Cardiac muscle cell (in vitro differentiated cells and primary cell): ENCODE data around the gene C10orf67. TPM values are rescaled to one million over a fixed set of nuclear protein-coding genes. Genes with fewer than 3 reads are reported as not detected.
"Not testable (repeated sequence)": the region's sequence is repeated elsewhere in the genome, so short reads cannot be mapped to it uniquely, and the experiment has no call there.

Experiments
- DNase-seq, 2 donors: peaks; one replicate each; pipeline versions ENCODE4 v3.0.0 to v3.0.0-alpha.2; 2010 to 2017; ENCODE audit warnings: low read depth in 1 of 2, low spot score in 1 of 2
- H3K27ac ChIP-seq: fragments of 200-600 bp; sonication (generic); 2 replicates; pipeline ENCODE4 v1.5.1; 2016
- H3K27me3 ChIP-seq: fragments of 200-600 bp; sonication (generic); 2 replicates; pipeline ENCODE4 v1.6.0; 2016; ENCODE audit warnings: control low read depth
- H3K36me3 ChIP-seq: fragments of 200-600 bp; sonication (generic); 2 replicates; pipeline ENCODE4 v1.5.1; 2016; ENCODE audit warnings: control low read depth
- H3K4me1 ChIP-seq: fragments of 200-600 bp; sonication (generic); 2 replicates; pipeline ENCODE4 v1.8.1; 2017; ENCODE audit warnings: low read depth, mild to moderate bottlenecking, mixed run types
- H3K4me3 ChIP-seq: fragments of 200-600 bp; sonication (generic); 2 replicates; pipeline ENCODE4 v1.5.1; 2016; ENCODE audit warnings: mild to moderate bottlenecking
- H3K9me3 ChIP-seq: fragments of 200-600 bp; sonication (generic); 2 replicates; pipeline ENCODE4 v1.5.1; 2017; ENCODE audit warnings: low read depth, mild to moderate bottlenecking, control low read depth
- polyA plus RNA-seq: library from polyadenylated mRNA; unstranded; fragments of >200 nt; fragmentation: Nextera tagmentation; extraction: Ambion mirVana; gene quantifications from 2 replicates; pipeline ENCODE4 v1.2.1, GENCODE V29; 2016
- total RNA-seq: library from RNA; depleted of rRNA; stranded (reverse); fragments of >200 nt; gene quantifications from 2 replicates; pipeline ENCODE4 v1.2.3, GENCODE V29; 2016
- TF ChIP-seq, protein P1 (sequence below): IDR thresholded peaks from 2 replicates; pipeline ENCODE4 v1.5.1; 2012; ENCODE audit warnings: low read depth, mild to moderate bottlenecking, low read length

C10orf67 gene
- 0.11 and 0.33 TPM in 2 replicates for total RNA-seq
- polyA plus RNA-seq, result 0.16 TPM in 1 of 2 replicates, not detected in the other

DNA sequence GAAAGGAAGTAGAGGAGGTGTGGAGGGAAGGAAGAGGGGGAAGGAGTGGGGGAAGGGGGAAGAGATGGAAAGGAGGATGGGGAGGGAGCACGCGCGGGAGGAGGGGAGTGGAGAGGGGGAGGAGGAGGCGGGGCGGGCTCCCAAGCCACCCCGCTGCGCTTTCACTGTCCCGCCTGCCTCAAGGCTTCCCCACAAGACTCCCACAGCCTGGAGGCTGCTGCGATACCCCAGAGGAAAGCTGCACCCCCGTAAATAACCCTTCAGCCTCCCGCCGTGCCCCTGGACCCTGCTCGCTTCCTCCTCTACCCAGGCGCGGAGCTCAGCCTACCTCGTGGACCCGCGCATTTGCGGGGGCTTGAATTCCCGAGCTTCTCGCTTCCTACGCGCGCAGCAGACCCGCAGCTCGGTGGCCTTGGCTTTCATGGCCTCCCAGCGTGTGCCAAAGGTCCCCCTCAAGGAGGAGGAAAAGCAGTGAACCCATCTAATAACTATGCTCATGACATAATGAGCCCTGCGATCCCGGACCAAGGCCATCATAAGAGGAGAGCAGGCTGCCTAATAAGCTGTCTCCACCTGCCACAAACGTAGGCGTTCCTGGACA, at the start of gene C10orf67:
Gene C10orf67 (minus strand): TSS at position 557 of the 601 bp plus-strand sequence. CDS start 23 bp downstream, at position 534.
- no peak within 1 kb of the TSS for H3K27ac ChIP-seq
- H3K36me3 ChIP-seq, result no peaks in the 10 kb centered on the region
- peak; percentile 41 to 82 for DNase-seq

DNA sequence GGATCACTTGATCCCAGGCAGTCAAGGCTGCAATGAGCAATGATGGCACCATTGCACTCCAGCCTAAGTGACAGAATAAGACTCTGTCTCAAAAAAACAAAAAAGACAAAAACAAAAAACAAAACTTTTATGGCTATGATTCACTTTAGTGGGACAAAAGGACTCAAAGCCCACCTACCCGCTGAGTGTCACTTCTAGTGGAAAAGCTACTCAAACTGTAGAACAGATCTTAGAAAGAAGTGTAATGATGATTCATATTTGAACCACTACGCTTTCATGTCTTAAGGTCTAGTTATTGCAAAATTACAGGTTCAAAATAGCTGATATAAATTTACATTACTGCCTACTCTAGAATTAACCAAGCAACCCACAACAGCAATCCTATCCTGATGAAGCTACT, 47.2 kb upstream of the C10orf67 start:
- Histone ChIP-seq H3K4me3 (no peak overlapping the region), H3K9me3 (no peaks in the 10 kb centered on the region), H3K27ac (no peak overlapping the region), H3K4me1 (no peaks in the 10 kb centered on the region), H3K27me3 (no peaks in the 10 kb centered on the region), H3K36me3 (no peaks in the 10 kb centered on the region)
- DNase-seq, result no peak
- TF ChIP-seq, protein P1, sequence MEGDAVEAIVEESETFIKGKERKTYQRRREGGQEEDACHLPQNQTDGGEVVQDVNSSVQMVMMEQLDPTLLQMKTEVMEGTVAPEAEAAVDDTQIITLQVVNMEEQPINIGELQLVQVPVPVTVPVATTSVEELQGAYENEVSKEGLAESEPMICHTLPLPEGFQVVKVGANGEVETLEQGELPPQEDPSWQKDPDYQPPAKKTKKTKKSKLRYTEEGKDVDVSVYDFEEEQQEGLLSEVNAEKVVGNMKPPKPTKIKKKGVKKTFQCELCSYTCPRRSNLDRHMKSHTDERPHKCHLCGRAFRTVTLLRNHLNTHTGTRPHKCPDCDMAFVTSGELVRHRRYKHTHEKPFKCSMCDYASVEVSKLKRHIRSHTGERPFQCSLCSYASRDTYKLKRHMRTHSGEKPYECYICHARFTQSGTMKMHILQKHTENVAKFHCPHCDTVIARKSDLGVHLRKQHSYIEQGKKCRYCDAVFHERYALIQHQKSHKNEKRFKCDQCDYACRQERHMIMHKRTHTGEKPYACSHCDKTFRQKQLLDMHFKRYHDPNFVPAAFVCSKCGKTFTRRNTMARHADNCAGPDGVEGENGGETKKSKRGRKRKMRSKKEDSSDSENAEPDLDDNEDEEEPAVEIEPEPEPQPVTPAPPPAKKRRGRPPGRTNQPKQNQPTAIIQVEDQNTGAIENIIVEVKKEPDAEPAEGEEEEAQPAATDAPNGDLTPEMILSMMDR, result no peak

More for the DNA sequence above, at the start of gene C10orf67:
- Histone ChIP-seq H3K27me3 (no peaks in the 10 kb centered on the region), H3K4me1 (peaks cover 21% of the 10 kb centered on the region), H3K9me3 (no peaks in the 10 kb centered on the region), H3K4me3 (peak within 1 kb of the TSS; percentile 28)
- TF ChIP-seq, protein P1, result no peak

DNA sequence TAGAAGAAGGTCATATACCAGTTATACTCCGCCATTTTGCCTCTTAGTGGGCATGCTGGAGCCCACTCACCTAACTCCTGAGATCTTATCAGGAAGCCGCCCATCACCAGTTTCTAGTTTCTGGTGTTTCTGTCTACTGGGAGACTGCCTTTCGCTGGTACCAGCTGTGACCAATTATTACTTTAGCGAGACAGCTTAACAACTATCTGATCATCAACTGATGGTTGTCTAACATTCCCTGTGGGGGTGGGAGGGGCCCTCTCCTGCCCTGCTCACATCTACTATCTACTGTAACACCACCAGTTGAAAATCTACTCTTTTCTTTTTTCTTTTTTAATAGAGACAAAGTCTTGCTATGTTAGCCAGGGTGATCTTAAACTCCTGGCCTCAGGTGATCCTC, 46.2 kb upstream of the C10orf67 start:
- Histone ChIP-seq H3K9me3 (no peaks in the 10 kb centered on the region), H3K27me3 (no peaks in the 10 kb centered on the region), H3K36me3 (no peaks in the 10 kb centered on the region), H3K4me1 (no peaks in the 10 kb centered on the region), H3K27ac (no peak overlapping the region), H3K4me3 (no peak overlapping the region)
- no peak for DNase-seq
- TF ChIP-seq, protein P1, result no peak

DNA sequence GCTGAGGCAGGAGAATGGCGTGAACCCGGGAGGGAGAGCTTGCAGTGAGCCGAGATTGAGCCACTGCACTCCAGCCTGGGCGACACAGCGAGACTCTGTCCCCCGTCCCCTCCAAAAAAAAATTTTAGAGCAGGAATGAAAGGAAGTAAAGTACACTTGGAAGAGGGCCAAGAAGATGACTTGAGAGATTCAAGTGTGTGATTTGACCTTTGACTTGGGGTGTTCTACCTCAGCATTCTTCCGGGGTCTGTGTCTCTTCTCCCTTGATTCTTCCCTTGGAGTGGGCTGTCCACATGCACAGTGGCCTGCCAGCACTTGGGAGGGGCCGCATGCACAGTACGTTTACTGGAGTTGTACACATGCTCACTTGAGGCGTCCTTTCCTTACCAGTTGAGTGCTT, 45.8 kb upstream of the C10orf67 start:
- H3K27ac ChIP-seq, H3K4me1 ChIP-seq, H3K4me3 ChIP-seq, DNase-seq, H3K36me3 ChIP-seq, H3K9me3 ChIP-seq, H3K27me3 ChIP-seq: not testable (repeated sequence)

DNA sequence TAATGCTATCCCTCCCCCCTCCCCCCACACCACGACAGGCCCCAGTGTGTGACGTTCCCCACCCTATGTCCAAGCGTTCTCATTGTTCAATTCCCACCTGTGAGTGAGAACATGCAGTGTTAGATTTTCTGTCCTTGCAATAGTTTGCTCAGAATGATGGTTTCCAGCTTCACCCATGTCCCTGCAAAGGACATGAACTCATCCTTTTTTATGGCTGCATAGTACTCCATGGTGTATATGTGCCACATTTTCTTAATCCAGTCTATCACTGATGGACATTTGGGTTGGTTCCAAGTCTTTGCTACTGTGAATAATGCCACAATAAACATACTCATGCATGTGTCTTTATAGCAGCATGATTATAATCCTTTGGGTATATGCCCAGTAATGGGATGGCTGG, 42.9 kb upstream of the C10orf67 start:
- not testable (repeated sequence) for H3K4me1 ChIP-seq, H3K36me3 ChIP-seq, H3K9me3 ChIP-seq, H3K4me3 ChIP-seq, H3K27me3 ChIP-seq, H3K27ac ChIP-seq, DNase-seq

DNA sequence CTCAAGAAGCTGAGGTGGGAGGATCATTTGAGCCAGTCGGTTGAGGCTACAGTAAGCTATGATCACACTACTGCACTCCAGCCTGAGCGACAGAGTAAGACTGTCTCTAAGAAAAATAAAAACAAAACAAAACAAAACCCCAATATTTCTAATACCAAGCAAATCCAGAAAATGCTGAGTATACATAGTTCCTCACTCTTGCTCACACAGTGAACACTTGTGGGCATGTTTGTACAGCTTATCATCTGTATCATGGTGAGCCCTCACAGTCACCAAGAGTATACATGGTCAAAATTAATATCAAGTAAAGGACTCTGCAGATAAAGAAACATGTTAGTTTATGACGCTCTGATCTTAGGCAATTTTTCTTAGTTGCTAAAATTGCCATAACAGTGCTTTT, 41.5 kb upstream of the C10orf67 start:
- no peak for DNase-seq
- TF ChIP-seq, protein P1, result no peak
- H3K9me3 ChIP-seq, result no peaks in the 10 kb centered on the region

DNA sequence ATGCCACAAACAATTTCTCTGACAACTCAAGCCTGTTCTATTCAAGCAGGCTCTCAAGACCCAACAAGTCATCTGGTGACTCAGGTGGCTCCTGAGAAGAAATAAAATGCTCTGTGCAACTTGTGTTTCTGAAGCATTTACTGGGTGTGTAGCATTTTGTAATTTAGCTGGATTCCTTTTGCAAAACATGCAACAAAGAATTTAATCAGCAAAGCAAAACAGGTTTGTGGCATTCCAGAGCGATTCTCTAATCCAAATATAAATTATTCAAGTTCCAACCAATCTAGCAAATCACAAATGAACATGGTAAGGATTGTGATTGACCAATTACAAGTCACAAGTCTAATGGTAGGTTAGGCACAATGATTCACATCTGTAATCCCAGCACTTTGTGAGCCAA, 39.8 kb upstream of the C10orf67 start:
- H3K36me3 ChIP-seq, result no peaks in the 10 kb centered on the region
- no peaks in the 10 kb centered on the region for H3K4me1 ChIP-seq
- H3K9me3 ChIP-seq, result no peaks in the 10 kb centered on the region
- no peaks in the 10 kb centered on the region for H3K27me3 ChIP-seq
- no peak overlapping the region for H3K27ac ChIP-seq
- no peak overlapping the region for H3K4me3 ChIP-seq
- peak in 1 of 2 donors; percentile 10 for DNase-seq
- TF ChIP-seq, protein P1, result no peak

More for the DNA sequence above, 41.5 kb upstream of the C10orf67 start:
- Histone ChIP-seq H3K4me3 (no peak overlapping the region), H3K27me3 (no peaks in the 10 kb centered on the region), H3K27ac (no peak overlapping the region), H3K4me1 (no peaks in the 10 kb centered on the region), H3K36me3 (no peaks in the 10 kb centered on the region)
